Thyroid gland (tissue), 4 donors: ENCODE data around the gene DTNB. TPM values are rescaled to one million over a fixed set of nuclear protein-coding genes. Genes with fewer than 3 reads are reported as not detected.

Experiments
- DNase-seq, 2 donors: peaks; one replicate each; pipeline ENCODE4 v3.0.0-alpha.2; 2019
- H3K27ac ChIP-seq, 3 donors: fragments of 200-600 bp; sonication (generic); 1 replicate in 2 of 3; 2 replicates in 1 of 3; pipeline ENCODE4 v1.5.1; 2016 to 2019; ENCODE audit warnings: mild to moderate bottlenecking in 1 of 3, moderate library complexity in 1 of 3
- H3K27me3 ChIP-seq: fragments of 200-600 bp; sonication (generic); one replicate; pipeline ENCODE4 v1.5.1; 2019
- H3K36me3 ChIP-seq, 2 donors: fragments of 200-600 bp; sonication (generic); one replicate each; pipeline ENCODE4 v1.5.1; 2016 to 2019
- H3K4me1 ChIP-seq, 2 donors: fragments of 200-600 bp; sonication (generic); one replicate each; pipeline ENCODE4 v1.5.1; 2017 to 2019
- H3K4me3 ChIP-seq, 3 donors: fragments of 200-600 bp; sonication (generic); replicated peaks in 1 of 3; 1 replicate in 2 of 3; 2 replicates in 1 of 3; pipeline ENCODE4 v1.5.1; 2016; ENCODE audit warnings: mild to moderate bottlenecking in 1 of 3
- H3K9me3 ChIP-seq: fragments of 200-600 bp; sonication (generic); one replicate; pipeline ENCODE4 v1.5.1; 2017
- POLR2A ChIP-seq, 2 donors: fragments of 450-650 bp; IDR thresholded peaks; one replicate each; pipeline ENCODE4 v1.6.1; 2017; ENCODE audit warnings: antibody characterized with exemption in 2 of 2, mild to moderate bottlenecking in 2 of 2, moderate library complexity in 1 of 2
- WGBS, 2 donors: methylation state at CpG; one replicate each; pipeline ENCODE4 v1.1.5; 2017; 5-methylcytosine and 5-hydroxymethylcytosine counted together
- intact Hi-C: fragments of 100-400 bp; cut with DNase I; formaldehyde crosslinking; loops from one replicate; pipeline ENCODE4 v1.15.1; 2023
- total RNA-seq, 4 donors: library from RNA; depleted of rRNA; stranded (reverse); fragments of >200 nt; gene quantifications; one replicate each; pipeline ENCODE4 v1.2.3, GENCODE V29; 2016
- TF ChIP-seq, protein P1 (sequence below), 6 experiments: fragments of 200-600 bp in 3 of 6; fragments of 450-650 bp in 3 of 6; sonication (generic) in 3 of 6; IDR thresholded peaks; one replicate each; pipeline ENCODE4 v1.5.1; 2016 to 2019; ENCODE audit warnings: antibody characterized with exemption in 6 of 6, mild to moderate bottlenecking in 2 of 6, inconsistent platforms in 1 of 6, moderate library complexity in 1 of 6

The DTNB gene
- total RNA-seq, 4 donors from 2014 or later, result 38.9 to 75.2 (median 55.5) TPM

- no peak for DNase-seq
- intact Hi-C loops, result no loop called here
- WGBS, 2 donors, result 82 to 84% methylated on average over 20 of the region's 20 CpGs
- H3K27ac ChIP-seq, result no peak overlapping the region
- TF ChIP-seq, protein P1, sequence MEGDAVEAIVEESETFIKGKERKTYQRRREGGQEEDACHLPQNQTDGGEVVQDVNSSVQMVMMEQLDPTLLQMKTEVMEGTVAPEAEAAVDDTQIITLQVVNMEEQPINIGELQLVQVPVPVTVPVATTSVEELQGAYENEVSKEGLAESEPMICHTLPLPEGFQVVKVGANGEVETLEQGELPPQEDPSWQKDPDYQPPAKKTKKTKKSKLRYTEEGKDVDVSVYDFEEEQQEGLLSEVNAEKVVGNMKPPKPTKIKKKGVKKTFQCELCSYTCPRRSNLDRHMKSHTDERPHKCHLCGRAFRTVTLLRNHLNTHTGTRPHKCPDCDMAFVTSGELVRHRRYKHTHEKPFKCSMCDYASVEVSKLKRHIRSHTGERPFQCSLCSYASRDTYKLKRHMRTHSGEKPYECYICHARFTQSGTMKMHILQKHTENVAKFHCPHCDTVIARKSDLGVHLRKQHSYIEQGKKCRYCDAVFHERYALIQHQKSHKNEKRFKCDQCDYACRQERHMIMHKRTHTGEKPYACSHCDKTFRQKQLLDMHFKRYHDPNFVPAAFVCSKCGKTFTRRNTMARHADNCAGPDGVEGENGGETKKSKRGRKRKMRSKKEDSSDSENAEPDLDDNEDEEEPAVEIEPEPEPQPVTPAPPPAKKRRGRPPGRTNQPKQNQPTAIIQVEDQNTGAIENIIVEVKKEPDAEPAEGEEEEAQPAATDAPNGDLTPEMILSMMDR (IDR thresholded peaks at IDR 0.05), result no peak
- no peak for TF ChIP-seq POLR2A (IDR thresholded peaks at IDR 0.05)
- H3K4me1 ChIP-seq, result no peaks in the 10 kb centered on the region
- H3K4me3 ChIP-seq, result no peak overlapping the region
- no peaks in the 10 kb centered on the region for H3K36me3 ChIP-seq
- no peaks in the 10 kb centered on the region for H3K27me3 ChIP-seq
- no peaks in the 10 kb centered on the region for H3K9me3 ChIP-seq
These were observed 11.4 kb upstream of the DTNB start for GRCh38 chr2:25684577-25685473.

DNA sequence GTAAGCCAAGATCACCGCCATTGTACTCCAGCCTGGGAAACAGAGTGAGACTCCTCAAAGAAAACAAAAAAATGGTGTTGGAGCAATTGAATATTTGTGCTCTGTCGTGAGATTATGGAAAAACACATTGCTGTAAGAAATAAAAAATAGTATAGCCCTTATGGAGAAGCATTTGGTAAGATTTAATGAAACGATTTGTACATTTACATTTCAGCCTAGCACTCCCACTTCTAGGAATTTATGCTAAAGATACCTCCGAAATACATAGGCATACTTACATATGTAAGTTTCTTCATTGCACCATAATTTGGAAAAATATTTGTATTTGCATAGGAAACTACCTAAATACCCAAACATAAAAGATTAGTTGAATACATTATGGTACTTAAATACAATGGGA lies 8.7 kb upstream of the DTNB start:
- H3K9me3 ChIP-seq, result no peaks in the 10 kb centered on the region
- no peaks in the 10 kb centered on the region for H3K4me1 ChIP-seq
- TF ChIP-seq, protein P1 (IDR thresholded peaks at IDR 0.05), result no peak
- TF ChIP-seq POLR2A (IDR thresholded peaks at IDR 0.05), result no peak
- no peak overlapping the region for H3K4me3 ChIP-seq
- H3K27me3 ChIP-seq, result no peaks in the 10 kb centered on the region
- H3K36me3 ChIP-seq, result no peaks in the 10 kb centered on the region
- WGBS, 2 donors, result 88 to 92% methylated on average over 4 of the region's 4 CpGs
- H3K27ac ChIP-seq, result no peak overlapping the region
- intact Hi-C loops, result no loop called here
- DNase-seq, result no peak

DNA sequence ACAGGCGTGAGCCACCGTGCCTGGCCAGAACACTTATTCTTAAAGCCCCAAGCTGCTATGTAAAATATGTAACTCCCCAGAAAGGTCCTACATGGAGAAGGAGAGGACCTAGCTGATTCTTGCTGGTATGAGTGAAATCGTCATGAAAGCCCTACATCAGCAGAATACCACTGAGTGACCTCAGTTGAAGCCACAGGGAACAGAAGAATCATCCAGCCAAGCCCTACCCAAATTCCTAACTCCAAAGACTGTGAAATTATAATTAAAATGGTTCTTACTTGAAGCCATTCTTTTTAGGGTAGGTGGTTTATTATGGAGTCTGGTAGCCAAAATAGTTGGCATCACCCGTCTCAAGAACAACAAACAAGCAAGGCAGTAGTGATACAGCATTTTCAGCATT lies 4.5 kb upstream of the DTNB start:
- no peak overlapping the region for H3K4me3 ChIP-seq
- DNase-seq, result no peak
- H3K27ac ChIP-seq, result no peak overlapping the region
- no peaks in the 10 kb centered on the region for H3K27me3 ChIP-seq
- H3K9me3 ChIP-seq, result no peaks in the 10 kb centered on the region
- intact Hi-C loops, result no loop called here
- no peaks in the 10 kb centered on the region for H3K4me1 ChIP-seq
- no peaks in the 10 kb centered on the region for H3K36me3 ChIP-seq
- TF ChIP-seq, protein P1 (IDR thresholded peaks at IDR 0.05), result no peak
- no peak for TF ChIP-seq POLR2A (IDR thresholded peaks at IDR 0.05)
- WGBS, 2 donors, result 87 to 97% methylated on average over 4 of the region's 4 CpGs

GRCh38 chr2:25674077-25674362 lies 643 bp upstream of the DTNB start:
- Histone ChIP-seq H3K9me3 (no peaks in the 10 kb centered on the region), H3K4me1 (peaks cover 25 to 30% of the 10 kb centered on the region in 2 donors), H3K4me3 (peak overlapping the region; percentile 38 to 45 (median 42)), H3K36me3 (no peaks in the 10 kb centered on the region), H3K27ac (peak overlapping the region; percentile 24 to 73 (median 70)), H3K27me3 (no peaks in the 10 kb centered on the region)
- WGBS, 2 donors, result 13 to 15% methylated on average over 10 of the region's 10 CpGs
- DNase-seq, result no peak
- TF ChIP-seq, protein P1 (IDR thresholded peaks at IDR 0.05), result no peak
- TF ChIP-seq POLR2A (IDR thresholded peaks at IDR 0.05), result no peak
- intact Hi-C loops, result no loop called here

DNA sequence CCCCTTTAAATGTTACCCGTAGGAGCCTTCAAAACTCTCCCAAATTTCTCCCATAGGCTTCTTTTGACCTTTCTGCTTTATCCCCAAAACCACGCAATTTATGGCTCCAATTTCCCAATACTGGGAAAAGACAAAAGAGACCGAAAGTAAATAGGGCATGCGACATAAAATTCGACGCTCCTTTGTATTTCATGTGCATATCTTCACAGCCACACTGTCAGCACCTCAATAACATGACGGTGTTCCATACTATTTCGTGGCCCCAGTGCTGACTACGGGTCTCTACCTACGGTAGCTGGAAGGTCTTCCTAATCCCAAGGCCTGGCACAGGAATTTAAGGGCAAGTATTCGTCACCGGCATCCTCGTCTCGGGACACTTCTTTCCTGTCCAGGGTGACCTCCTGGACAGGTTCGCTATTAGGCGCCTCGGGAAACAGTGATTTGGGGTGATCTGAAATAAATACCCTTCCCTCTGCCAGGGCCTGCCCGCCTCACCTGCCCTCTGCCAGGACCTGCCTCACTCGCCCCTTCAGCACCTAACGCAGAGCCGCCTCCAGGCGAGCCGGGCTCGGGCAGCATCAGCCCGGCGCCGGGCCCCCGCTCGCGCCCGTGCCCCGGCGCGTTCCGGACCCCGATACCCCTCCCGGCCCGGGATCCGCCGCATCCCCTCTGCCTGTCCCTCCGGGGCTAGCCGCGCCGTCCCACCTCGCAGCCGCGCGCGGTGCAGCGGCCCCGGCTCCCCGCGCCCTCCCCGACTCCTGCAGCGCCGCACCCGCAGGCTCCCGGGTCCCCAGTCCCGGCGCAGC lies 680 bp downstream of the DTNB start:
- TF ChIP-seq POLR2A (IDR thresholded peaks at IDR 0.05), result no peak
- TF ChIP-seq, protein P1 (IDR thresholded peaks at IDR 0.05), result no peak
- Histone ChIP-seq H3K36me3 (no peaks in the 10 kb centered on the region), H3K9me3 (no peaks in the 10 kb centered on the region), H3K4me1 (peaks cover 25 to 30% of the 10 kb centered on the region in 2 donors), H3K27me3 (no peaks in the 10 kb centered on the region), H3K4me3 (peak overlapping the region; percentile 78 to 81 (median 80)), H3K27ac (peak overlapping the region; percentile 77 to 92 (median 85))
- WGBS, 2 donors, result 8 to 12% methylated on average over 17 to 28 of the region's 60 CpGs
- DNase-seq, result peak; percentile 77 to 78
- intact Hi-C loops, result no loop called here
